ENCODE measurements around the gene GAL3ST2.
A peak's percentile ranks its signal among the peaks of the same experiment; 100 is the strongest.
"Not testable (repeated sequence)": the region's sequence is repeated elsewhere in the genome, so short reads cannot be mapped to it uniquely, and the experiment has no call there.

Gene GAL3ST2

DNA sequence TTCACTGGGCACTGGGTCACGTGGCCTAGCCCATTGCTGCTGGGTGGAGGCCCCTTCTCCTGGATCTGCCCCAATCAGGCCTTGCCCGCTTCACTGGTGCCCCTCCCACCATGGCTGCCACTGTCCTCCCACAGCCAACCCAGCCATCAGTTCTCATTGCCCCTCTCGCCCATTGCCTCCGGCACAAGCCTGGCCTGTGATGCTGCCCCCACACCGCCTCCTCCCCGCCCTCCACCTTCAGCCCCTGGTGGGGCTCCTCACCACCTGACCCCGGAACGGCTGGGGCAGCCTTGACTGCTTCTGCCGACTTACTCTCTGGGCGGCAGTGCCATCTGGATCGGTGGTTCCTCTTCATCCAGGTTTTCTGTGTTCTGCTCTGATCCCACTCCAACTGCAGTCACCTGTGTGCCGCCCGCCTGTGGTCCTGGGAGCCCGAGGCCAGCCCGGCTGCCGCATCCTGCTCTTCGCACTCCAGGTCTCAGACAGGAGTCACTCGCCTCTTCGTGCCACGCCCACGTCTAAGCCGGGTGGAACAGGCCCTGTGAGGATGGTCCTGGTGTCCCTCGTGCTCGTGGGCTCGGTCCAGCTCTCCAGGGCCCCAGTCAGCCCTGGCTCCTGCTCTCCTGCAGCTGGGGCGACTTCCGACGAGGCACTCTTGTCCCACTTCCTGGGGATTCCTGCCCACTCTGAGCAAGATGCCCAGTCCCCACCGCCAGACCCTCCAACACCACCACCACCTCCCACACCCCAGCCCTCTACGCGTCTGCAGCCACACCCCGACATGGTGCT lies 28.0 kb upstream of the GAL3ST2 start:
- DNase-seq, result no peak

DNA sequence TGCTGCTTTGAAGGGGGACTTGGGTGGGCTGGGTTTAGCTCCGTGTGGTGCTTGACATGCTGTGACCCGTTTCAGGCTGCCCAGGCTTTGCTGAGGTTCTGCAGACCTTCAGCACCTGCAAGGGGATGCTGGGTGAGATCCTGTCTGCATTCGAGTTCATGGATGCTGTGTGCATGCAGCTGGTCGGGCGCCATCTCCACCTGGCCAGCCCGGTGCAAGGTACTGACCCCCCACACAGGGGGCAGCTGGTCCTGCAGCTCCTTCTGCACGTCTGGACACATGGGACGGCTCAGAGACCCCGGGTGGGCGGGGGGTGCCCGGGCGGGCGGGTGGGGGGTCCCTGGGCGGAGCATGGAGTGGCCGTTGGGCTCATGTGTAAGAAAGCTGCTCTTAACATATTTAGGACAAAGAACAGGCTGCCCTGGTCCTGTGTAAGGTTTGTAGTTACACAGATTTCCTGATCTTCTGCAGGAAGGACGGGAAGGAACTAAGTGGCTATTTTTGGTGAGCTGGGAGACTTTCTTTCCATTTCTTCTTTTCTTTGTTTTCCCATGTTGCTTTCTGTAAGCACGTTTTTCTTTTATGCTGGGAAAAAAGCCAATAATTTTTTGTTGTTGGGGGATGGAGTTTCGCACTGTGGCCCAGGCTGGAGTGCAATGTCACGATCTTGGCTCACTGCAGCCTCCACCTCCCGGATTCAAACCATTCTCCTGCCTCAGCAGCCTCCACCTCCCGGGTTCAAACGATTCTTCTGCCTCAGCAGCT lies 26.4 kb upstream of the GAL3ST2 start:
- DNase-seq, result no peak

DNA sequence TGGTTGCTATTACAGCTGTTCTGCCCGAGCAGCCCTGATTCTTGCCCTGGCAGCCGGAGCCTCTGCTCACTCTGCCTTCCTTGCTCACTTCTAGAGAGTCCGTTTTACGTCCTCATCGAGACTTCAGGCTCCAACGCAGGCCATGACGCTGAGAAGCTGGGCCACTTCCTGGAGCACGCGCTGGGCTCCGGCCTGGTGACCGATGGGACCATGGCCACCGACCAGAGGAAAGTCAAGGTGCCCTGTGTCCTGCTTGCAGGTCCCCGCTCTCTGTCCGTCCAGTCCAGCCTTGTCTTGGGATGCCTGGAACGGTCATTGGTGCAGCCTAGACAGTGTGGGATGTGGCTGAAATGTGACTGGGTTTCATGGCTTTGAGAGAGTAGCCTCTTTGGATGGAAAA lies 25.5 kb upstream of the GAL3ST2 start:
- DNase-seq, result no peak

DNA sequence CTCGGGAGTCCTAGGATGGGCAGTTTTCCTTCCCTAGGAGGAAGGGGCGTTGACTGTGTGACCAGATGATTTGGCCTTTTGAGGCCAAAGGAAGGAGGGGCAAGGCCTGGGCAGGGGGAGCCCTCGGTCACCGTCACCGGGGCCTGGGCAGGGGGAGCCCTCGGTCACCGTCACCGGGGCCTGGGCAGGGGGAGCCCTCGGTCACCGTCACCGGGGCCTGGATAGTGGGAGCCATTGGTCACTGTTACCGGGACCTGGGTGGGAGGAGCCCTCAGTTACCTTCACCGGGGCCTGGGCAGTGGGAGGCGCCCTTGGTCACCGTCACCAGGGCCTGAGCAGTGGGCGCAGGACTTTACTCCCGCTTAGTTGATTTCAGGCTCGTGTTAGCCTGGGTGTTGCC lies 24.8 kb upstream of the GAL3ST2 start:
- no peak for DNase-seq

DNA sequence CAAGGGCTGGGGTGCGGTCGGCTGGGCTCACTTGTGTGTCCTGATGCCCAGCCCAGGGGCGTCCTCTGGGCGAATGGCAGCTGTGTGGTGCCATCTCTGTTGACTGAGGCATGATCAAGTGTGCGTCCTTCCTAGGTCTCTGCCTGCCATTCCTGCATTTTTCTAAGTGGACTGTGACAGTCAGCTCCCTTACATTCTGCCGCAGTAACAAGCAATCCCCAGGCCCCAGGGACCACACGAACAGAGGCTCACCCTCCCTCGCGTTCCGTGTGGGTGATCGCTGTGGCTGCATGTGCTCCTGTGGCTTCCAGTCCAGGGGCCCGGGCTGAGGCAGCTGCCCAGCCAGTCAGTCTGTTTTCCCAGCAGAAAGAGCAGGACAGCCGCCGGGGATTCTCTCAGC lies 24.4 kb upstream of the GAL3ST2 start:
- no peak for DNase-seq

DNA sequence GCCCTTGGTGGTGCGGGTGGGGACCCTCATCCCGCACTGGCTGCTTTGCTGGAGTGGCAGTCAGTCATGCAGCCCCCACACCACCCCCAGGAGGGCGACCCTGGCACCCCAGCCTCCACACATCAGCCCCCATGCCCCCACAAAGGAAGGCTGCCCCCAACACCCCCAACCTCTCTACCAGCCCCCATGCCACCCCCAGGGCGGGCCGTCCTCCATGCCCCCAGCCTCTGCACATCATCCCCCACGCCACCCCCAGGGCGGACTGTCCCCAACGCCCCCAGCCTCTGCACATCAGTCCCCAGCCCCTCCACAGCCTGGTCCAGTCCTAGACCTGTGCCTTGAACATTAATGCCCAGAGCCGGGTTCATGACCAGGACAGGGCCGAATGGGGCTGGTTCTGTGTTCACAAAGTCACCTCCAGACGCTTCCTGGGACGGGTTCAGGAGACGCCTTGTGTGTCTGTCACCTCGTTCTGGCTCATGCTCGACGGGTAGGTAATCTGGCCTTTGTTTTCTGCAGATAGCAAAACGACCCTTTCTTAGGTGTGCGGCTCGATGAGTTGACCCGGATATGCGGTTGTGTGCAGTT lies 23.8 kb upstream of the GAL3ST2 start:
- DNase-seq, result no peak

DNA sequence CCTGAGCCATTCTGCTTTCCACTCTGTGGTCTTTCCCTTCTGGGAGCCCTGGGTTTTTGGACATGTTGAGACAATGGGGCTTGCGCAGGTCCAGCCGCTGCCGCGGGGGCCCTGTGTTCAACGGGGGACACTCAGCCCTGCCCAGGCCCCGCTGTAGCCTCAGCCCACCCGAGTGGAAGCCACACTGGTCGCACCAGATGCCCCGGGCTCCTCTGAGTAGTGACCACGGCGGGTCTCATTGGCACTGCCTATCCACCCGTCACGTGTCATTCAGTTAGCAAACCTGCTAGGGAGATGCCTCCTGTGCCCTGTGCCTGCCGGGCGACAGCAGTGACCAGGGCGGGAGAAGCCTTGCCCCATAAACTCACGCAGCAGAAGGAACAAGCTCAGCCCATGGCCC lies 23.1 kb upstream of the GAL3ST2 start:
- DNase-seq, result no peak

DNA sequence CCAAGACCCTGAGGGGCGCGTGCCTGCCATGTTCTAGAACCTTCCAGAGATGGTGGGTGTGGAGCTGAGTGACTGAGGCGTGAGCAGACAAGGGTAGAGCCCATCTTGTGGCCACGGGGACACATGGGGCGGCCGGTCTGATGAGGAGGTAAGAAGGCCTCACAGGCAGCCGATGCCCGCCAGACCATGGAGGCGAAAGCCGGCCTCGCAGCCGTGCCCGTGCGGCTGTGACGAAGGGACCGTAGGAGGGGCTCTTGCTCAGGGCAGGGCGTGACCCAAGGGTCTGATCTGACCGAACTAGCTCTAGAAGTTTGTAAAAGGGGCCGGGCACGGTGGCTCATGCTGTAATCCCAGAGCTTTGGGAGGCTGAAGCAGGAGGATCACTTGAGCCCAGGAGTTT lies 22.6 kb upstream of the GAL3ST2 start:
- DNase-seq, result no peak

DNA sequence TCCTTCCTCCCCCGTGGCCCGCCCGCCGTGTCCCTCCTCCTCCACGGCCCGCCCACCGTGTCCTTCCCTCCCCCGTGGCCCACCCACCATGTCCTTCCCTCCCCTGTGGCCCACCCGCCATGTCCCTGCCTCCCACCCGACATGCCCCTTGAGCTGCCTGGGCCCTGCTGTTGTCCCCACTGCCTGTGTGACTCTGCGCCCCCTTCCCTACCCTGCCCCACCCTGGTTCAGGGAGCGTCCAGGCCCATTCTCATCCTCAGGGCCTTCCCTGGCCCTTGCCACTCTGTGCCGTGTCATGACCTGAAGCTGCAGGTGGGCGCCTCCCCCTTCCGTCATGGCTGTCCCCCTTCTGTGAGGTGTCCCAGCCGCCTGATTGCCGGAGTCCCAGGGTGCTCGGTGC lies 21.5 kb upstream of the GAL3ST2 start:
- DNase-seq, result no peak

DNA sequence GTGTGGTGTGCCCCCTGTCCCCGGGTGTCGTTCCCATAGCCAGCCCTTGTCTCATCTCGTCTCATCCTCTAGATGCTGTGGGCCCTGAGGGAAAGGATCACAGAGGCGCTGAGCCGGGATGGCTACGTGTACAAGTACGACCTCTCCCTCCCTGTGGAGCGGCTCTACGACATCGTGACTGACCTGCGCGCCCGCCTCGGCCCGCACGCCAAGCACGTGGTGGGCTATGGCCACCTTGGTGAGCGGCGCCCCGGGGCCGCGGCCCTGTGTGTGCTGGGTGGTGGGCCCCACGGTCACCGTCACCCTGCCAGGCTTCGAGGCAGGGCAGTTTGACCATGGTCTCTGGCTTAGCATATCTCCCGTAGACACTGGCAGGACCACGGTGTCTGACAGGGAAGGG lies 20.8 kb upstream of the GAL3ST2 start:
- DNase-seq, result no peak

DNA sequence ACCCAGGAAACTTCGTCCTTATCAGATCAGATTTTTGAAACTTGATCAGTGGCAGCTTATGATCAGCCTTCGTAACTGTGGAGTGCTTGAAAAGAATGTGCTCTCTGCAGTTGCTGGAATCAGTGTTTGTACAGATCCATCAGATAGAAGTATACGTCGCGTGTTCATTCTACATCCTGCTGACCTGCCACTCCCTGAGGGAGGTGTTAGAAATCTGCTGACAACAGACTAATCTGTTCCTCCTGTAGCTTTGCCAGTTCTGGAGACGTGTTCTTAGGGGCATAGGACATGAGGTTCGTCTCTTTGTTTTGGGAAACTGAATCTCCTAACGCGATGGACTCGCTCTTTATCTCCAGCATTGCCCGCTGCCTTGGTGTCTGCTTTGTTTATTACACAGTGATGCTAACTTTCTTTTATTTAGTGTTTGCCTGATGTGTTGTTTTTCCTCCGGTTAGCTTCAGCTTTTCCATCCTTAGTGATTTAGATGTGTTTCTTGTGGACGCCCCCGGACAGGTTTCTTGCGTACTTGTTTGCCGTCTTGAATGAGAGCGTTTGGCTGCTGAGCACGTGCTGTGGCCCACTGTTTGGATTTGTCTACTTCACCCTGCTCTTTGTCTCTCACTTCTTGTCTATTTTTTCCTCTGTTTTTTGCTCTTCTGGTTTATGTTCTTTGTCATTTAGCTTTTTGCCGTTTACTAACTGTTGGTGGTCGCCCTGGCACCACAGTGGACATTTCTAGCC lies 17.4 kb upstream of the GAL3ST2 start:
- DNase-seq, result no peak

DNA sequence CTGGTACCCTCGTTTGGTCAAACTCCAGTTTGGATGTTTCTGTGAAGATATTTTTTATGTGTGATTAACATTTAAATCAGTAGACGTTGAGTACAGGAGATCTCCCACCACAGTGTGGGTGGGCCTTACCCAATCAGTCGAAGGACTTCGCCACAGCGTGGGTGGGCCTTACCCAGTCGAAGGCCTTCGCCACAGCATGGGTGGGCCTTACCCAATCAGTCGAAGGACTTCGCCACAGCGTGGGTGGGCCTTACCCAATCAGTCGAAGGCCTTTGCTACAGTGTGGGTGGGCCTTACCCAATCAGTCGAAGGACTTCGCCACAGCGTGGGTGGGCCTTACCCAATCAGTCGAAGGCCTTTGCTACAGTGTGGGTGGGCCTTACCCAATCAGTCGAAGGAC lies 16.7 kb upstream of the GAL3ST2 start:
- not testable (repeated sequence) for DNase-seq

DNA sequence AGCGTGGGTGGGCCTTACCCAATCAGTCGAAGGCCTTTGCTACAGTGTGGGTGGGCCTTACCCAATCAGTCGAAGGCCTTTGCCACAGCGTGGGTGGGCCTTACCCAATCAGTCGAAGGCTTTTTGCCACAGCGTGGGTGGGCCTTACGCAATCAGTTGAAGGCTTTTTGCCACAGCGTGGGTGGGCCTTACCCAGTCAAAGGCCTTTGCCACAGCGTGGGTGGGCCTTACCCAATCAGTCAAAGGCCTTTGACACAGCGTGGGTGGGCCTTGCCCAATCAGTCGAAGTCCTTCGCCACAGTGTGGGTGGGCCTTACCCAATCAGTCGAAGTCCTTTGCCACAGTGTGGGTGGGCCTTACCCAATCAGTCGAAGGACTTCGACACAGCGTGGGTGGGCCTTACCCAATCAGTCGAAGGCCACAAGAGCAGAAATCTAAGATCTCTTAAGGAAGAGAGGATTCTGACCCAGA lies 16.3 kb upstream of the GAL3ST2 start:
- DNase-seq, result no peak

DNA sequence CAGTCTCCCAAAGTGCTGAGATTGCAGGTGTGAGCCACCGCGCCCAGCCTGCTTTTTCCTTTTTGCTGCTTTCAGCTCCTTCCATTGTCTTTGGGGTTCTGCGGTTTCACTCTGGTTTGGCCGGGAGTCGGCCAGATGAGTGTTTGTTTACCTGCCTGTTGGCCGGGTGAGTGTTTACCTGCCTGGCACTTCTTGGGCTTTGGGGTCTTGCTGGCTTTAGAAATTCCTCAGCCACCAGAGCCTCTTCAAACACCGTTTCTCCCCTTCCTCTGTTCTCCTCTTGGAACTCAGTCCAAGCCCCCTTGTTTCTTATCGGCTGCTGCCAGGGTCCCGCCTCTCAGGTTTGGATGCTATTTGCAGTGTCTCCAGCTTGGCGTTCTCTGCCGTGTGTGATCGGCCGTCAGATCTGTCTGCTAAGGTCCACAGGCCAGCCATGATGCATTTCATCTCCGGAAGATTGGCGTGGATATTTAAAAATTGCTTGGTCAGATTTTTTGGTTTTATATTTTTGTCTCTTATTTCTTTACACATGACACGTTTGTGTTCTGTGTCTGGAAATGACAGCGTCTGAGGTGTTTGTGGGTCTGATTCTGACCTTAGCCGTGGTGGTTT lies 14.2 kb upstream of the GAL3ST2 start:
- peak; percentile 27 for DNase-seq

DNA sequence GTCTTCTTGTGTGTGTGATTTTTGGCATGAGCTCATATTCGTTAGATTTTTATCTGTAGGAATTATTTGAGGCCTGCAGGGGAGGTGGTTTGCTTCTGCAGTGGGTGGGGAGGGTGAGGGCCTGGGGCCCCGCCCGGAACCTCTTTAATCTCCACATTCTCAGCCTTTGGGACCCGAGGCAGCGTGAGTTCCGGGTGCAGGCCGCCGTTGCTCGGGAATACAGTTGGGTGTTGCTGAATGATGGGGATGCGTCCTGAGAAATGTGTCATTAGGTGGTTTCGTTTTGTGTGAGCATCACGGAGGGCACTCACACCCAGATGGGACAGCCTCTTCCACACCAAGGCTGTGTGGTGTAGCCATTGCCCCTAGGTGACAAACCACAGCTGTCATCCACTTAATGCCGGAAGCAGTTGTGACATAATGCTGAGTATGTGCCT lies 13.7 kb upstream of the GAL3ST2 start:
- peak; percentile 82 for DNase-seq

DNA sequence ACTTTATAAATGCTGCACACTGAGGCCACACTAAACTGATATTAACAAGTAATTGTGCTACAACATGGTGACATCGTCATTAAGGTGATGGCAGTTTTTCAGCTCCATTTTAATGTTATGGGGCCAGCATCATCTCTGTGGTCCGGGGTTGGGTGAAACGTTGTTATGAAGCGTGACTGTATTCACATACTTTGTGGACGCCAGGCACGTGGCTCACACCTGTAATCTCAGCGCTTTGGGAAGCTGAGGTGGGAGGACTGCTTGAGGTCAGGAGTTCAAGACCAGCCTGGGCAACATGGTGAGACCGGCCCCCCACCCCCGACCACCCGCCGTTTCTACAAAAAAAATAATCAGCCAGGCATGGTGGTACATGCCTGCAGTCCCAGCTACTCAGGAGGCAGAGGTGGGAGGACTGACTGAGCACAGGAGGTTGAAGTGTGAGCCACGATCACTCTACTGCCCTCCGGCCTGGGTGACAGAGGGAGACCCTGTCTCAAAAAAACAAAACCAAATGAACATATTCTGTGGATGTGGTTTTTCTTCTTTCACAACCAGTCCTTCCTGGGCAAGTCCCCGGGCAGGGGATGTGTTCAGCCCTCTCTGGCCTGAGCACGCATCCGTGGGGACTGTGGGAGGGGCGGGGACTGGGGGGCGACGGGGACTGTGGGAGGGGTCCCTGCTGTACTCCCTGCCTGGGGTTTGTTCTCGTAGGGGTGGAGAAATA lies 12.9 kb upstream of the GAL3ST2 start:
- peak; percentile 42 for DNase-seq

DNA sequence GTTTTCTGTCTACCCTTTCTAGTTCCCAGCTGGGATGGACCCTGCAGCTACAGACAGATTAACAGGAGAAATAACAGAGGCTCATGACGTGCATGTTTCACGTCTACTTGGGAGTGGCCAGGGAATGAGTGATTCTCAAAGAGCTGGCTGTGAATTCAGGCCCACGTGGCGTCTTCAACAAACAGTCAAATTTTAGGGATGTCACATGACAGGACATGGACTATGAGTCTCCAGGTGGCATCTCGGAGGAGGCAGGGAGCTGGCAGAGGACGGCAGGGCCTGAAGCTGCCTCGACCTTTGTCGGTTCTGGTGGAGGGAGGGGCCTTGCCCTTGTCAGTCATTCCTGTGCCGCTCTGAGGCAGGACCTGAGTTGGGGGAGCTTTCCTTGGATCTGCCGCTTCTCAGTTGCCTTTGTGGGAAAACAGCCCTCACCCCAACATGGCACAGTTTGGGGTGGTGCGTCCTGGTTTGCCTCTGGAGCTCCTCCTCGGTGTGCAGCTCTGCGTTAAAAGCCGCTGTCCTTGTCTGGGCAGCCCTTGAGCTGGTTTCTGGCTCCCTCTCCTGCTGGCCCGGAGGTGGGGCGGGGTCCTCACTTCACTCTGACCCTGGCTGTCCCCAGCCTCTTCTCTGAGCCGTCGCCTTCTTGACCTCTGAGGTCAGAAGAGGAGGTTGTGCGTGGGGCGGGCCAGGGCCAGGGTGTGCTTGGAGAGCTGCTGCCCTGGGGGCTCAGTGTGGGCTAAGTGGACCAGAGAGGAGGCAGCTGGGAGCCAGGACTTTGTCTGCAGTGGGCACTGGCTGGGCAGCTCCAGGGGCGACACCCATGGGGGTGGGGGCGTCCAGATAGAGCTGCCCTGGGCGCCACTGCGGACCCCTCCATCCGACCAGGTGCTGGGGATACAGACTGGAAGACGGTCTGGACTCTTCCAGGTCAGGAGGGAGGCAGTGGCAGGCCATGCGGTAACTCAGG lies 12.1 kb upstream of the GAL3ST2 start:
- no peak for DNase-seq

DNA sequence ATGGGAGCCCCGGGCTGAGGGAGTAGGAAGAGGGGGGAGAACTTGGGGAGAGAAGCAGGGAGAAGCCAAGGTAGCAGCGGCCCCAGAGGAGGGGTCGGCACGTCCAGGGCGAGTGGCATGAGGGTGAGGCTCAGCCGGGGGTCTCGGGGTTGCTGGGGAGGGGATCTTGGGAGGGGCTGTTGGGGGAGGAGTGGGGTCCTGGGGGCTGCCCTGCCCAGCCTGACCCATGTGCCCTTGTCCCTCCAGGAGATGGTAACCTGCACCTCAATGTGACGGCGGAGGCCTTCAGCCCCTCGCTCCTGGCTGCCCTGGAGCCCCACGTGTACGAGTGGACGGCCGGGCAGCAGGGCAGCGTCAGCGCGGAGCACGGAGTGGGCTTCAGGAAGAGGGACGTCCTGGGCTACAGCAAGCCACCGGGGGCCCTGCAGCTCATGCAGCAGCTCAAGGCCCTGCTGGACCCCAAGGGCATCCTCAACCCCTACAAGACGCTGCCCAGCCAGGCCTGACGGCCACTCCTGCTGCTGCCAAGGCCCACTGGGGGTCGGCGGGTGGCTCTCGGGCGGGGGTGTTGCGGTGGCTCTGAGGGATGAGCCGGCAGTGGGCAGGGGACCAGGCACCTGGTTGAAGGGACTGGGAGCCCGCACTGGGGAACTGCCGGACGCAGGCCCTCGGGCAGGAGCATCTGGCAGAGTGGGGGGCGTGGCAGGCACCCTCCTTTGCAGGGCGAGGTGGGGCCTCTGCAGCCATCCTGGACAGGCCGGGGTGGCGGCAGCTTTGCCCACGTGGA lies 9.0 kb upstream of the GAL3ST2 start:
- no peak for DNase-seq

DNA sequence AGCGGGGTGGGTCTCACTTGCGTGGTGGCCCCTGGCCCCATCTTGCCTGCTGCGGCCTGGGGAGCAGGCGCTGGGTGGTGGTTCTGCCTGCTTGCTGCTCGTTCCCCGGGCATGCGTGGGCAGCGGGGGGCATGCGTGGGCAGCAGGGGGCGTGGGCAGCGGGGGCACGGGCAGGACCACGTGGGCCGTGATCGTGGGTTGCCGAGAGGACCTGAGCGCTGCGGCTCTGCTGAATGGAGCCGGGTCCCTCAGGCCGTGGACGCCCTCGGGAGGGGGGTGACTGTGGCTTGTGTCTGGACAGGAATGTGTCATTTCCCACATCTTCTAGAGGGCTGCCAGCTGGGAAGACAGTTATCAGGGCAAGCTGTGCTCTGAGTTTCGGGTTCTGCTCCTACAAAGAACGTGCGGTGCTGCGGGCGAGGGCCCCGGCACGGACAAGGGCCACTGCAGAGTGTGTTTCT lies 8.3 kb upstream of the GAL3ST2 start:
- DNase-seq, result no peak

DNA sequence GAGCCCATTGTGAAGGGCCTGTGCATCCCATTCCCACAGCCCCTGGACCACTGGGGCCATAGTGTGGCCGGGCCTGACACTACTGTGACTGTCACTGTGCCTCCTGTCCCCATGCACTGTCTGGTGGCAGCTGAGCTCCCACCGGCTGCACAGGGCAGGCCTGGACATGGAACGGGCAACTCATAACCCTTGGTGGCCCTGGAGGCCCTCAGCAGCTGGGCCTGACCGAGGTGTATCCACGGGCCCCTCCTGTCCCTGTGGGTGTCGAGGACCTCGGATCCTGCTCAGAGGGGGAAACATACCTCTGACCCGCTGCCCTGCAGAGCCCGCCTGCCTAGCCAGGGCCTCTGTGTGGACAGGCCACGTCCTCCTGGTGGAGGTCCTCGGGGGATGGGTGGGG lies 7.8 kb upstream of the GAL3ST2 start:
- no peak for DNase-seq

All from CD4-positive, alpha-beta T cell treated with Interleukin-12 subunit alpha and Interleukin-12 subunit beta, for 1 hour (primary cell).